ENCODE data around the gene ZNF839. TPM values are rescaled to one million over a fixed set of nuclear protein-coding genes. Genes with fewer than 3 reads are reported as not detected.

The ZNF839 gene
- total and polyA plus RNA-seq, 2 of the 4 experiments (the other 2 are of a cell fraction) = 5.7 to 10.7 TPM

DNA sequence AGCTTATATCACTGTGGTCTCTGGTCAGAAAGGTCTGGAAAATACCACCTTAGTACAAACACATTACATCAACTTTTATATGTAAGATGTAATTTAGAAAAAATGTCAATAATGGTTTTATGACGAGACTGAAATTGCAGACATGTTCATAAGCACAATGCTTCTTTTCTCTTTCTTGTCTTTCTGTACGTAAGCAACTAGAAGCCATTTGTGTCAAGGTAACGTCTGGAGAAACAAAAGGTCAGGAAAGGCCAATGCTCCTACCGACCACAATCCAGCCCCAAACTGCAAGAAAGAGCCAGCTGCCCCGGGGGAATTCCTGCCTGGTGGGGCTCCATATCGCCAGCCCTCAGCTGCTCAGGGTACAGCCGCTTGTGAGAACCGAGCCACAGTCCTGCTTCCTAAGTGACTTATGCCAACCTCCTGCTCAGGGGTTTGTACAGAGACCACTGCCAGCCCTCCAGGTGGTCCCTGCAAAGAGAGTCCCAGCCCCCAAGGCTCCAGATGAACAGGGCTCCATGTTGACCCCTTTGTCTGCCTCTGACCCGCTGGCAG, 6.3 kb downstream of the ZNF839 start:
- ChIA-PET POLR2A (ENCODE audit: unreplicated experiment) (no interaction called here), CTCF (interaction anchor here (1.3 kb wide), 1 partner anchor 12 kb away, joined by 3 read pairs; no protein-coding TSS in a partner anchor)
- Histone ChIP-seq H3K79me1 (ENCODE audit: low read depth in 1 of 2, low read length in 2 of 2) (peaks cover 4 to 24% of the 10 kb centered on the region in 2 experiments), H3K27me3 (ENCODE audit: control insufficient read depth, insufficient read depth, low read length) (no peaks in the 10 kb centered on the region), H3K18ac (ENCODE audit: low read depth, low read length) (no peak overlapping the region), H3K9me1 (ENCODE audit: insufficient read depth, low read length) (no peaks in the 10 kb centered on the region; the same call in 1 of the 2 replicates), H3K36me3 (ENCODE audit: control insufficient read depth, insufficient read depth, low read length) (peaks cover 5% of the 10 kb centered on the region; the same call in 1 of the 2 replicates), H3K4me1 (ENCODE audit: control insufficient read depth, insufficient read depth, low read length) (peaks cover 2% of the 10 kb centered on the region; the same call in 1 of the 2 replicates), H2AK9ac (replicated peaks; ENCODE audit: low read depth, low read length, poor library complexity) (no peak overlapping the region), H2AK5ac (ENCODE audit: low read depth, low read length) (no peak overlapping the region), H4K20me1 (ENCODE audit: insufficient read depth, low read length) (no peaks in the 10 kb centered on the region), H3K9ac (ENCODE audit: low read depth, low read length) (no peak overlapping the region), H4K8ac (ENCODE audit: low read depth in 2 of 2, low read length in 2 of 2) (no peak overlapping the region), H4K91ac (ENCODE audit: insufficient read depth, low read depth, low read length) (no peak overlapping the region), H3K9me3 (ENCODE audit: control insufficient read depth, insufficient read depth, low read length) (no peaks in the 10 kb centered on the region), H3K4ac (ENCODE audit: low read depth, low read length) (no peak overlapping the region), H2BK15ac (ENCODE audit: low read depth, low read length) (no peak overlapping the region), H2BK20ac (ENCODE audit: low read depth, low read length) (no peak overlapping the region), H2BK5ac (ENCODE audit: low read depth, low read length, poor library complexity, severe bottlenecking) (no peak overlapping the region), H3K23ac (ENCODE audit: low read depth, low read length) (no peak overlapping the region), H4K5ac (ENCODE audit: low read depth, low read length) (no peak overlapping the region), H3K4me2 (ENCODE audit: low read depth, low read length) (no peak overlapping the region), H2AFZ (replicated peaks; ENCODE audit: low read length, poor library complexity) (no peak overlapping the region), H2BK120ac (ENCODE audit: low read depth, low read length) (no peak overlapping the region), H3K14ac (replicated peaks; ENCODE audit: low read depth, low read length) (no peak overlapping the region), H3K4me3 (ENCODE audit: insufficient read depth, low read depth, low read length) (no peak overlapping the region), H3K27ac (ENCODE audit: insufficient read depth, low read length) (no peak overlapping the region), H3K56ac (ENCODE audit: extremely low read depth, insufficient read depth, low read length) (no peak overlapping the region)
- intact Hi-C loops (cut with micrococcal nuclease) (no loop called here), dilution Hi-C loops (cut with HindIII; ENCODE audit: low sequenced_read_pairs, unreplicated experiment) (no loop called here), in situ Hi-C loops (cut with MboI; ENCODE audit: low sequenced_read_pairs) (no loop called here)
- WGBS, 2 experiments (ENCODE audit: extremely low coverage in 2 of 2, insufficient read length in 1 of 2) = 82% methylated on average over 4 of the region's 9 CpGs; no CpG with 5 or more reads in 1 of the 2 experiments
- DNase-seq (no peak), ATAC-seq (ENCODE audit: low read depth) (no peak)
- BruUV-seq (replicated peaks) = no TSS peak
- TF ChIP-seq, protein P1, sequence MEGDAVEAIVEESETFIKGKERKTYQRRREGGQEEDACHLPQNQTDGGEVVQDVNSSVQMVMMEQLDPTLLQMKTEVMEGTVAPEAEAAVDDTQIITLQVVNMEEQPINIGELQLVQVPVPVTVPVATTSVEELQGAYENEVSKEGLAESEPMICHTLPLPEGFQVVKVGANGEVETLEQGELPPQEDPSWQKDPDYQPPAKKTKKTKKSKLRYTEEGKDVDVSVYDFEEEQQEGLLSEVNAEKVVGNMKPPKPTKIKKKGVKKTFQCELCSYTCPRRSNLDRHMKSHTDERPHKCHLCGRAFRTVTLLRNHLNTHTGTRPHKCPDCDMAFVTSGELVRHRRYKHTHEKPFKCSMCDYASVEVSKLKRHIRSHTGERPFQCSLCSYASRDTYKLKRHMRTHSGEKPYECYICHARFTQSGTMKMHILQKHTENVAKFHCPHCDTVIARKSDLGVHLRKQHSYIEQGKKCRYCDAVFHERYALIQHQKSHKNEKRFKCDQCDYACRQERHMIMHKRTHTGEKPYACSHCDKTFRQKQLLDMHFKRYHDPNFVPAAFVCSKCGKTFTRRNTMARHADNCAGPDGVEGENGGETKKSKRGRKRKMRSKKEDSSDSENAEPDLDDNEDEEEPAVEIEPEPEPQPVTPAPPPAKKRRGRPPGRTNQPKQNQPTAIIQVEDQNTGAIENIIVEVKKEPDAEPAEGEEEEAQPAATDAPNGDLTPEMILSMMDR (conservative IDR thresholded peaks at IDR 0.05; ENCODE audit: low read depth, low read length) = no peak
- no peak for TF ChIP-seq BHLHE40 (IDR thresholded peaks at IDR 0.05; ENCODE audit: low read depth, low read length)
- no peak for TF ChIP-seq POLR2A (IDR thresholded peaks at IDR 0.05; ENCODE audit: low read depth, low read length)
- no peak for TF ChIP-seq RCOR1 (IDR thresholded peaks at IDR 0.05; ENCODE audit: insufficient replicate concordance, low read length)
- TF ChIP-seq, protein P2, sequence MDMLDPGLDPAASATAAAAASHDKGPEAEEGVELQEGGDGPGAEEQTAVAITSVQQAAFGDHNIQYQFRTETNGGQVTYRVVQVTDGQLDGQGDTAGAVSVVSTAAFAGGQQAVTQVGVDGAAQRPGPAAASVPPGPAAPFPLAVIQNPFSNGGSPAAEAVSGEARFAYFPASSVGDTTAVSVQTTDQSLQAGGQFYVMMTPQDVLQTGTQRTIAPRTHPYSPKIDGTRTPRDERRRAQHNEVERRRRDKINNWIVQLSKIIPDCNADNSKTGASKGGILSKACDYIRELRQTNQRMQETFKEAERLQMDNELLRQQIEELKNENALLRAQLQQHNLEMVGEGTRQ (IDR thresholded peaks at IDR 0.05; ENCODE audit: low read depth, low read length) = no peak

Measured in IMR-90 (cell line).